Measurements from ENCODE around the gene UNC5C.

DNA sequence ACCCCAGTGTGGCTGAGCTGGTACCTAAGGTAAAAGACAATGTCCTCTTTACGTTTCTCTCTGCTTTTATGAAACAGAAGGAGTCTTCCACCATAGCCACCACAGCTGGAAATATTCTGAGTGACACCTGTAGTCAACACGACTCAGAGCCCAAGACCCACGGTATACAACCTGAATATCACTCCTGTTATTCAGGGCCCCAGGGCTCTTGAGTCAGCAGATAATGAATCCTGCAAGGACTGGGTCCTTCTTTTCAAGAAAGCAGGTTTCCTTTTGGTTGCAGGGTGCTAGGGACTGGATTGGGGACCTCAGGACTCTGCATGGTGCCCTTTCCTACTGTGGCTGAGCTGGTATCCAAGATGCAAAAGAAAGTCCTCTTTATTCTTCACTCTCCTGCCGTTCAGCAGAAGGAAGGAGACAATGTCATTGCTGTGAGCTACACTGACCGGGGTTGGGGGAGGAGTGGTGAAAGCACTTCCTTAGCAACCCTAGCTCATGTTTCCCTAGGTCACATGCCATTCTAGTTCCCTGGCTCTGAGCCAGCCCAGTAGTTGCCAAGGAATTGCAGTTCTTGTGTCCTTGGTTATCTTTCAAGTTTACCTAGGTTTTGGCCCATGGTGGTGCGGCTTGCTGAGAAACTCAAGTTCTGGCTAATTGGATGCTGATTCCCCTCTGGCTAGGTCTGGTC is 23.7 kb upstream of the UNC5C start:
- TF ChIP-seq ZNF76 (tag by site-specific recombination; IDR thresholded peaks at IDR 0.05; ENCODE audit: borderline replicate concordance, low read depth) (no peak), ZBTB8A (tag by site-specific recombination; IDR thresholded peaks at IDR 0.05) (no peak), KLF16 (tag by site-specific recombination; IDR thresholded peaks at IDR 0.05) (no peak), YY1 (tag by site-specific recombination; IDR thresholded peaks at IDR 0.05) (no peak), ZNF416 (tag by site-specific recombination; IDR thresholded peaks at IDR 0.05) (no peak), ZNF2 (tag by site-specific recombination; IDR thresholded peaks at IDR 0.05) (no peak)
- TF ChIP-seq, protein P1, sequence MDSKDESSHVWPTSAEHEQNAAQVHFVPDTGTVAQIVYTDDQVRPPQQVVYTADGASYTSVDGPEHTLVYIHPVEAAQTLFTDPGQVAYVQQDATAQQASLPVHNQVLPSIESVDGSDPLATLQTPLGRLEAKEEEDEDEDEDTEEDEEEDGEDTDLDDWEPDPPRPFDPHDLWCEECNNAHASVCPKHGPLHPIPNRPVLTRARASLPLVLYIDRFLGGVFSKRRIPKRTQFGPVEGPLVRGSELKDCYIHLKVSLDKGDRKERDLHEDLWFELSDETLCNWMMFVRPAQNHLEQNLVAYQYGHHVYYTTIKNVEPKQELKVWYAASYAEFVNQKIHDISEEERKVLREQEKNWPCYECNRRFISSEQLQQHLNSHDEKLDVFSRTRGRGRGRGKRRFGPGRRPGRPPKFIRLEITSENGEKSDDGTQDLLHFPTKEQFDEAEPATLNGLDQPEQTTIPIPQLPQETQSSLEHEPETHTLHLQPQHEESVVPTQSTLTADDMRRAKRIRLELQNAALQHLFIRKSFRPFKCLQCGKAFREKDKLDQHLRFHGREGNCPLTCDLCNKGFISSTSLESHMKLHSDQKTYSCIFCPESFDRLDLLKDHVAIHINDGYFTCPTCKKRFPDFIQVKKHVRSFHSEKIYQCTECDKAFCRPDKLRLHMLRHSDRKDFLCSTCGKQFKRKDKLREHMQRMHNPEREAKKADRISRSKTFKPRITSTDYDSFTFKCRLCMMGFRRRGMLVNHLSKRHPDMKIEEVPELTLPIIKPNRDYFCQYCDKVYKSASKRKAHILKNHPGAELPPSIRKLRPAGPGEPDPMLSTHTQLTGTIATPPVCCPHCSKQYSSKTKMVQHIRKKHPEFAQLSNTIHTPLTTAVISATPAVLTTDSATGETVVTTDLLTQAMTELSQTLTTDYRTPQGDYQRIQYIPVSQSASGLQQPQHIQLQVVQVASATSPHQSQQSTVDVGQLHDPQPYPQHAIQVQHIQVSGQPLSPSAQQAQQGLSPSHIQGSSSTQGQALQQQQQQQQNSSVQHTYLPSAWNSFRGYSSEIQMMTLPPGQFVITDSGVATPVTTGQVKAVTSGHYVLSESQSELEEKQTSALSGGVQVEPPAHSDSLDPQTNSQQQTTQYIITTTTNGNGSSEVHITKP (tag by site-specific recombination; IDR thresholded peaks at IDR 0.05): peak; percentile 22; the same call in 1 of the 2 replicates
- TF ChIP-seq, protein P2, sequence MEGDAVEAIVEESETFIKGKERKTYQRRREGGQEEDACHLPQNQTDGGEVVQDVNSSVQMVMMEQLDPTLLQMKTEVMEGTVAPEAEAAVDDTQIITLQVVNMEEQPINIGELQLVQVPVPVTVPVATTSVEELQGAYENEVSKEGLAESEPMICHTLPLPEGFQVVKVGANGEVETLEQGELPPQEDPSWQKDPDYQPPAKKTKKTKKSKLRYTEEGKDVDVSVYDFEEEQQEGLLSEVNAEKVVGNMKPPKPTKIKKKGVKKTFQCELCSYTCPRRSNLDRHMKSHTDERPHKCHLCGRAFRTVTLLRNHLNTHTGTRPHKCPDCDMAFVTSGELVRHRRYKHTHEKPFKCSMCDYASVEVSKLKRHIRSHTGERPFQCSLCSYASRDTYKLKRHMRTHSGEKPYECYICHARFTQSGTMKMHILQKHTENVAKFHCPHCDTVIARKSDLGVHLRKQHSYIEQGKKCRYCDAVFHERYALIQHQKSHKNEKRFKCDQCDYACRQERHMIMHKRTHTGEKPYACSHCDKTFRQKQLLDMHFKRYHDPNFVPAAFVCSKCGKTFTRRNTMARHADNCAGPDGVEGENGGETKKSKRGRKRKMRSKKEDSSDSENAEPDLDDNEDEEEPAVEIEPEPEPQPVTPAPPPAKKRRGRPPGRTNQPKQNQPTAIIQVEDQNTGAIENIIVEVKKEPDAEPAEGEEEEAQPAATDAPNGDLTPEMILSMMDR (tag by site-specific recombination; IDR thresholded peaks at IDR 0.05): no peak
- TF ChIP-seq, protein P3, sequence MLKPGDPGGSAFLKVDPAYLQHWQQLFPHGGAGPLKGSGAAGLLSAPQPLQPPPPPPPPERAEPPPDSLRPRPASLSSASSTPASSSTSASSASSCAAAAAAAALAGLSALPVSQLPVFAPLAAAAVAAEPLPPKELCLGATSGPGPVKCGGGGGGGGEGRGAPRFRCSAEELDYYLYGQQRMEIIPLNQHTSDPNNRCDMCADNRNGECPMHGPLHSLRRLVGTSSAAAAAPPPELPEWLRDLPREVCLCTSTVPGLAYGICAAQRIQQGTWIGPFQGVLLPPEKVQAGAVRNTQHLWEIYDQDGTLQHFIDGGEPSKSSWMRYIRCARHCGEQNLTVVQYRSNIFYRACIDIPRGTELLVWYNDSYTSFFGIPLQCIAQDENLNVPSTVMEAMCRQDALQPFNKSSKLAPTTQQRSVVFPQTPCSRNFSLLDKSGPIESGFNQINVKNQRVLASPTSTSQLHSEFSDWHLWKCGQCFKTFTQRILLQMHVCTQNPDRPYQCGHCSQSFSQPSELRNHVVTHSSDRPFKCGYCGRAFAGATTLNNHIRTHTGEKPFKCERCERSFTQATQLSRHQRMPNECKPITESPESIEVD (tag by site-specific recombination; IDR thresholded peaks at IDR 0.05): no peak
- TF ChIP-seq, protein P4, sequence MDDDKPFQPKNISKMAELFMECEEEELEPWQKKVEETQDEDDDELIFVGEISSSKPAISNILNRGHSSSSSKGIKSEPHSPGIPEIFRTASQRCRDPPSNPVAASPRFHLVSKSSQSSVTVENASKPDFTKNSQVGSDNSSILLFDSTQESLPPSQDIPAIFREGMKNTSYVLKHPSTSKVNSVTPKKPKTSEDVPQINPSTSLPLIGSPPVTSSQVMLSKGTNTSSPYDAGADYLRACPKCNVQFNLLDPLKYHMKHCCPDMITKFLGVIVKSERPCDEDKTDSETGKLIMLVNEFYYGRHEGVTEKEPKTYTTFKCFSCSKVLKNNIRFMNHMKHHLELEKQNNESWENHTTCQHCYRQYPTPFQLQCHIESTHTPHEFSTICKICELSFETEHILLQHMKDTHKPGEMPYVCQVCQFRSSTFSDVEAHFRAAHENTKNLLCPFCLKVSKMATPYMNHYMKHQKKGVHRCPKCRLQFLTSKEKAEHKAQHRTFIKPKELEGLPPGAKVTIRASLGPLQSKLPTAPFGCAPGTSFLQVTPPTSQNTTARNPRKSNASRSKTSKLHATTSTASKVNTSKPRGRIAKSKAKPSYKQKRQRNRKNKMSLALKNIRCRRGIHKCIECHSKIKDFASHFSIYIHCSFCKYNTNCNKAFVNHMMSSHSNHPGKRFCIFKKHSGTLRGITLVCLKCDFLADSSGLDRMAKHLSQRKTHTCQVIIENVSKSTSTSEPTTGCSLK (tag by site-specific recombination; IDR thresholded peaks at IDR 0.05): no peak

All from HEK293 (cell line).